GM18858 (cell line): ENCODE results near the gene HOXB3.

ENCODE experiments used
- ATAC-seq: cut with Tn5 transposase; IDR thresholded peaks from one replicate; pipeline ENCODE4 v1.9.1; 2021; ENCODE audit not compliant: unreplicated experiment

HOXB3 gene

DNA sequence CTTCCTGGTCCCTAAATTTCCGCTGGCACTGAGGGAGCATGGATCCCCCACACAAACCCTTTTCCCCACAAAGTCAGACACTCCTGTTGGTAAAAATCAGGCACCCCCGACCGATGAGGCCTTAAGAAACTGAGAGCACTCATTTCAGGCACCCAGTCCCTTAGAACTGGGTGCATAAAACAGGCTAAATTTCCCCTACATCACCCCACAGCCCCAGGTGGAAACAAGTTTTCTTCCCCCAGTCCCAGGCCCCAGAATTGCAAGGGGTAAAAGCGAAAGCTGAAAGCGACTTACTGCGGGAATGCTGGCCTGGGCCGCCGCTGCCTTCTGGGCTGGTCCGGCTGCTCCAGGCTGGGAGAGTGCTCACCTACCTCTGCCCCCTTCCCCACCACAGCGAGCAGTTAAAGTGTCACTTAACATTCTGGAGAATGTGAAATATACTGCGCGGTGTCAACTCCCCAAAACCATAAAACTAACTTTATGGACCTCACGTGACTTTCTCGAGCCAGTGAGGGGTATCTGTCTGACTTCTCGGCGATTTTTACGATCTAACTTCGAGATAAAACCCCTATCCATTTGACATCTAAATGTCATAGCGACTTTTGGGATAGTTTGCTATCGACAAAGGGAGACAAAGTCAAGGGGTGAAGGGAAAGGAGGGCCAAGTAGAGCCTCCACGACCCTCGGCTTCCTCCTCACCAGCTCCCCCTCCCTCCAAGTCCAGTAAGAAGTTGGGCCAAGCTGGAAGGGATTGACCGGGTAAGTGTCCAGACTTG is at the start of gene HOXB3:
Gene HOXB3 (minus strand): TSS at position 411 of the 776 bp plus-strand sequence. CDS start 37,767 bp downstream, outside the sequence.
- no peak for ATAC-seq

DNA sequence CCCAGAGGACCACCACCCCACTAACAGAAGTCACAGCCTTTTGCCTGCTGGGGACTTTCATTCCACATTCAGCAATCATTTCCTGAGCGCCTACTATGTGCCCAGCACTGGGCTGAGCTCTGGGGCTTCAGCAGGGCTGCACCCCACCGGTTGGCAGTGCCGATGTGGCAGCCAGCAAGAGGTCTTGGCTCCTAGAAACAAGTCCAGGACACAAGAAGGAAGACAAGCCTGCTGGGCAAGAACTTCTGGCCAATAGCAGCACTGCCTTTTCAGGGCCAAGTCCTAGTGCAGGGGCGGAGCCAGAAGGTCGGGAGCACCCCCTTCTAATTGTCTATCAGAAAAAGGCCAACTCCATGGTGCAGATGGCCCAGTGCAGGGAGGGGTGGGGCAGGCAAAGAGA is 49.1 kb upstream of the HOXB3 start:
- ATAC-seq, result no peak

DNA sequence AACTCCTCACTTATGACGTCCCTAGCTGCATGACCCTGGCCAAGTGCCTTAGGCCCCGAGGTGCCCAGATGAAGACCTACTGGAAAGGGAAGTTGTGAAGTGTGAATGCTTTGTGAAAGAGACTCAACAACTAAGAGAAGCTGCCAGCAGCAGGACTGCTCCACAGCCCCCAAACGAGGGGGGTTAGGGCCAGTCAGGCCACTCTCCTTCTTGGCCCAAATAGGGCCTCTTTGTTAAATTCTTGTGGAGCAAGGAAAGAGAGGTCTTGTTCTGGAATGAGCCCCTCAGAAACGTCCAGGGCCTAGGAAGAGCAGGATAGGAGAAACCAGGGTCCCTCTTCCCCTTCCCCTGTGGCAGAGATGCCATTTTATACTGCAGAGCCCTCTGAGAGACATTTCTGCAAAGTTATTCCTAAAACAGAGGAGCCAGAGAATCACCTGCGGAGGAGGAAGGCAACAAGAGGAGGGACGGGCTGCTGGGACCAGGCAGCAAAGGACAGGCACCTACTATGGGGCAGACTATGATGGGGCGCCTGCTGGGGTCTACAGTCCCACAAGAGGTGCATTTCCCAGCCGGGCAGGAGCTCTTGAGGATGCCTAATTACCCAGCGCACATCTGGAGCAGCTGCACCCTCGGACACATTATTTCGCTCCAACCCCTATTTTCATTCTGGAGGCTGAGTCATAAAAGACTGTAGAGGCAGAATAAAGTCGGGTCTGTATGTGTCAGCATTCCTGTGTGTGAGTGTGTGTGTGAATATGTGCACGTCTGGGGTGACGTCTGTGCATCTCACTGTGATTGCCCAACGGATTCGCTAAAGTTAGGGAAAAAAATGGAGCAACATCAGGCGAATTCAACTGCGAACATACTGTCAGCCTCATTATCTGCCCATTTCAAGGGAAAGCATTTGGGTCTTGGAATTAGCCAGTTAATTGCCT is 47.6 kb upstream of the HOXB3 start:
- ATAC-seq, result no peak

DNA sequence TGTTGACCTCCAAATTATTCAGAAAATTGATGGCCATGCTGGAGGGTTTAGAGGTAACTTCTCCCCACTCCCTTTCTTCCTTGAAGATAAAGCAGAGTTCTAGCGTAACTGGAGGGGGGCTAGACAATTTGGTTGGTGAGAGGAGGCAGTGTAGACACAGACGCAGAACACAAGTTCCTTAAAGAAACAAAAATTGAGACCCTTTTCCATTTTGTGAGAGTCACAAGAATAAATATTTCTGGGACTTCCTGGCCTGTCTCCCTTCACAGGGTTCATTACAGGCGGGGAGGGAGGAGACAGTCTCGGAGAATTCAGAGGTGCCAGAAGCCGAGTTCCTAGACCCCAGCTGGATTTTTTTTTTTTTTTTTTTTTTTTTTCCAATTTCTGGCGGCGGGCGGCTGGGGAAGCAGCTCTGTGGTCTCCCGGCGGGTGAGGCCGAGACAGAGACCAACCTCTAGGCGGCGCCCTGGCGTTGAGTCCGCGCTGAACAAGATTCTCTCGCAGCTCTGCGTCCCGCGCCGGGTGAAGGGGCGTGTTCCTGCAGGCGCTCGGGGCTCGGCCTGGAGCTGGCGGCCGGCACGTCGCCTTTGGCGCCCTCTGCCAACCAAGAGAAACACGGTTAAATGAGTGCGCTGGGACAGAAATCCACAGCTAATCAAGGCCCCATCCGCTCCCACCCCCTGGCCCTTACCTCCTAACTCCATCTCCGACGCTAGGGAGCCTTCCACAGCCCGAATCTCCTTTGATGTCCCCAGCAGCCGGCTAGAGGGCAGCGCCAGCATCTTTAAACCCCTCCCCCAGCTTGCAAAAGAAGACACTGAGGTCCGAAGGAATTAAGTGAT is 46.4 kb upstream of the HOXB3 start:
- no peak for ATAC-seq

GRCh38 chr17:48634493-48635208 is 44.6 kb upstream of the HOXB3 start:
- no peak for ATAC-seq

GRCh38 chr17:48633266-48633677 is 43.2 kb upstream of the HOXB3 start:
- no peak for ATAC-seq

GRCh38 chr17:48632579-48633265 is 42.7 kb upstream of the HOXB3 start:
- ATAC-seq, result no peak

GRCh38 chr17:48631693-48632578 is 41.9 kb upstream of the HOXB3 start:
- no peak for ATAC-seq

DNA sequence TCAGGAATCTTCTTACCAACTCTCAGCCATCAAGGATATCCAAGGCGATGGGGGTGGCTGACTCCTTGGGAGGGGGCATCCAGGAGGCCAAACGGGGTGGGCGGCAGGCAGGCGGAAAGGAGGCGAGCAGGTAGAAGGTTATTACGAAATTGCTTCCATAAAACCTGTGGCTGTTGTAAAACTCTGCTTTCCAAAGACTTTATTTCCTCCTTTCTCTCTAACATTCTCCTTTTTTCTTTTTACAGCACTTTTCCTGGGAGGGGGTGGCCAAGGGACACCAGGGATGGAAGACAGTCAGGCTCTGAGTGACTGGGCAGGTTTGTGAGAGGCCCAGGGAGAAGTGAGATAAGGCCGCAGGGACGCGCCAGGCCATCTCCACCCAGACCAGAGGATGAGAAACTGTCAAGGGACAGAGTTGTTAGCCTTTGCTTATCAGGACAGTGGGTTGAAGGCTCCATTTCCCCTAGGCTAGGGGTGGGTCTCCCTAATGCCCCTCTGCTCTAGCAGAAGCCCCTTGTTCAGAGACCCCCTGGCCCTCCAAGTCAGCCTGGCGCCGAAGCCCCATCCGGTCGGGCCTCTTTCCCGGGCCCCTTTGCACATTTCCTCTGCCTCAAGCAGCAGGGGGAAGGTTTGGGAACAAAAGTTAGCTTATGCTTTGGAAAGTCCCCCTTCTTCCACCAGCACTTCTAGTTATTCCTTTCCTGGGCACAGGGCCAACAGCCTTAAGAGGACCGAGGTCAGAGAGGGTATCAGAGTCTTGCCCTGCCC is 41.1 kb upstream of the HOXB3 start:
- no peak for ATAC-seq

GRCh38 chr17:48630009-48630924 is 40.2 kb upstream of the HOXB3 start:
- ATAC-seq, result no peak

GRCh38 chr17:48629411-48629759 is 39.3 kb upstream of the HOXB3 start:
- ATAC-seq, result no peak

- no peak for ATAC-seq
Measured at GRCh38 chr17:48628649-48629410, 38.8 kb upstream of the HOXB3 start.

- ATAC-seq, result no peak
Measured at GRCh38 chr17:48627623-48628521, 37.8 kb upstream of the HOXB3 start.

- no peak for ATAC-seq
Measured at GRCh38 chr17:48627118-48627597, 37.1 kb upstream of the HOXB3 start.
